NCI-H345 treated with DMSO at 0.1 percent for 48 hours (cell line): ENCODE measurements around the gene ZSCAN2.

Experiments
- DNase-seq: peaks from one replicate; lab custom pipeline; 2025; ENCODE audit not compliant: unreplicated experiment; lab: John Stamatoyannopoulos, UW

The ZSCAN2 gene

GRCh38 chr15:84598250-84598649, 2.6 kb upstream of the ZSCAN2 start:
- DNase-seq: no peak

- DNase-seq: no peak
Measured at GRCh38 chr15:84598993-84599392, 1.8 kb upstream of the ZSCAN2 start.

- no peak for DNase-seq
Measured at GRCh38 chr15:84599906-84600305, 903 bp upstream of the ZSCAN2 start.

GRCh38 chr15:84600331-84600686, 500 bp upstream of the ZSCAN2 start:
- DNase-seq: peak; percentile 39

GRCh38 chr15:84601555-84601838, 688 bp downstream of the ZSCAN2 start:
- no peak for DNase-seq

- DNase-seq: no peak
Measured at GRCh38 chr15:84603630-84604379, 3.0 kb downstream of the ZSCAN2 start.

- no peak for DNase-seq
Measured at GRCh38 chr15:84604826-84605553, 4.2 kb downstream of the ZSCAN2 start.

GRCh38 chr15:84605554-84605882, 4.7 kb downstream of the ZSCAN2 start:
- no peak for DNase-seq

GRCh38 chr15:84606653-84607120, 5.9 kb downstream of the ZSCAN2 start:
- DNase-seq: no peak

- no peak for DNase-seq
Measured at GRCh38 chr15:84608707-84609284, 8.0 kb downstream of the ZSCAN2 start.

GRCh38 chr15:84609818-84610525, 9.2 kb downstream of the ZSCAN2 start:
- DNase-seq: no peak

- no peak for DNase-seq
Measured at GRCh38 chr15:84611631-84612030, 10.8 kb downstream of the ZSCAN2 start.

GRCh38 chr15:84616235-84616634, 15.4 kb downstream of the ZSCAN2 start:
- DNase-seq: no peak

GRCh38 chr15:84620626-84621025, 19.8 kb downstream of the ZSCAN2 start:
- DNase-seq: no peak

- DNase-seq: no peak
Measured at GRCh38 chr15:84621358-84621979, 20.7 kb downstream of the ZSCAN2 start.

GRCh38 chr15:84624359-84624758, 23.6 kb downstream of the ZSCAN2 start:
- DNase-seq: no peak

GRCh38 chr15:84625123-84625522, 24.3 kb downstream of the ZSCAN2 start:
- DNase-seq: no peak

GRCh38 chr15:84629033-84629432, 28.2 kb downstream of the ZSCAN2 start:
- DNase-seq: no peak

- DNase-seq: no peak
Measured at GRCh38 chr15:84631706-84632272, 31.0 kb downstream of the ZSCAN2 start.

GRCh38 chr15:84633311-84634227, 32.8 kb downstream of the ZSCAN2 start:
- DNase-seq: no peak
